GM23338 (cell line): ENCODE measurements around the gene RAB36. TPM values are rescaled to one million over a fixed set of nuclear protein-coding genes. Genes with fewer than 3 reads are reported as not detected.

ENCODE experiments used
- ATAC-seq: fragments of 200-7000 bp; cut with Tn5 transposase; 3 replicates; pipeline ENCODE4 v1.9.1; 2020
- DNase-seq: peaks from one replicate; pipeline ENCODE4 v3.0.0-alpha.2; 2015; ENCODE audit warnings: low spot score
- H2AFZ ChIP-seq: fragments of 200-600 bp; sonication (generic); 2 replicates; pipeline ENCODE4 v1.8.0; 2016; ENCODE audit warnings: antibody characterized with exemption, mild to moderate bottlenecking, moderate library complexity
- H3F3A ChIP-seq: fragments of 200-600 bp; sonication (generic); replicated peaks from 2 replicates; pipeline ENCODE4 v1.8.0; 2017; ENCODE audit warnings: antibody characterized with exemption, mixed run types, low read depth
- H3K27ac ChIP-seq: fragments of 200-600 bp; sonication (generic); 2 replicates; pipeline ENCODE4 v1.6.1; 2016; ENCODE audit warnings: low read depth
- H3K27me3 ChIP-seq: fragments of 200-600 bp; sonication (generic); 2 replicates; pipeline ENCODE4 v1.8.0; 2016; ENCODE audit warnings: mild to moderate bottlenecking, mixed run types, moderate library complexity; ENCODE audit not compliant: insufficient read depth
- H3K36me3 ChIP-seq: fragments of 200-600 bp; sonication (generic); 2 replicates; pipeline ENCODE4 v1.8.0; 2016; ENCODE audit warnings: mild to moderate bottlenecking; ENCODE audit not compliant: insufficient read depth
- H3K4me1 ChIP-seq: fragments of 200-600 bp; sonication (generic); 2 replicates; pipeline ENCODE4 v1.8.0; 2016; ENCODE audit warnings: mild to moderate bottlenecking, moderate library complexity; ENCODE audit not compliant: insufficient read depth
- H3K4me2 ChIP-seq: fragments of 200-600 bp; sonication (generic); 2 replicates; pipeline ENCODE4 v1.7.1; 2017; ENCODE audit warnings: mixed run types
- H3K4me3 ChIP-seq: fragments of 200-600 bp; sonication (generic); 2 replicates; pipeline ENCODE4 v1.6.1; 2016; ENCODE audit warnings: mixed run types
- H3K79me2 ChIP-seq: fragments of 200-600 bp; sonication (generic); replicated peaks from 2 replicates; pipeline ENCODE4 v1.8.0; 2017; ENCODE audit warnings: mild to moderate bottlenecking; ENCODE audit not compliant: insufficient read depth
- H3K9me2 ChIP-seq: fragments of 200-600 bp; sonication (generic); 2 replicates; pipeline ENCODE4 v1.8.0; 2017; ENCODE audit not compliant: insufficient read depth
- H4K20me1 ChIP-seq: fragments of 200-600 bp; sonication (generic); replicated peaks from 2 replicates; pipeline ENCODE4 v1.8.0; 2017; ENCODE audit warnings: mild to moderate bottlenecking; ENCODE audit not compliant: insufficient read depth
- H3K27ac Mint-ChIP-seq: 2 replicates; pipeline ENCODE4 v1.8.0; 2020; ENCODE audit warnings: inconsistent platforms, mild to moderate bottlenecking, moderate library complexity, mixed read lengths
- H3K27me3 Mint-ChIP-seq: 3 replicates; pipeline ENCODE4 v1.8.0; 2022; ENCODE audit warnings: low read depth, mild to moderate bottlenecking, moderate library complexity, mixed read lengths, inconsistent platforms; ENCODE audit not compliant: insufficient read depth, poor library complexity
- H3K36me3 Mint-ChIP-seq: 3 replicates; pipeline ENCODE4 v1.8.0; 2021; ENCODE audit warnings: low read depth, mild to moderate bottlenecking, inconsistent platforms, moderate library complexity, mixed read lengths
- H3K4me1 Mint-ChIP-seq: 3 replicates; pipeline ENCODE4 v1.8.0; 2020; ENCODE audit warnings: mild to moderate bottlenecking, inconsistent platforms, mixed read lengths
- H3K4me3 Mint-ChIP-seq: 3 replicates; pipeline ENCODE4 v1.8.0; 2021; ENCODE audit warnings: moderate library complexity, mild to moderate bottlenecking, inconsistent platforms, mixed read lengths
- H3K9me3 Mint-ChIP-seq: 3 replicates; pipeline ENCODE4 v1.8.0; 2020; ENCODE audit warnings: moderate library complexity, mild to moderate bottlenecking, inconsistent platforms, mixed read lengths
- ETS1 ChIP-seq: IDR thresholded peaks from 2 replicates; pipeline ENCODE4 v1.6.1; 2016; ENCODE audit warnings: antibody characterized with exemption
- EZH2 ChIP-seq: fragments of 200-600 bp; sonication (generic); IDR thresholded peaks from one replicate; pipeline ENCODE4 v1.8.0; 2017; ENCODE audit warnings: antibody characterized with exemption, mild to moderate bottlenecking, low read depth; ENCODE audit not compliant: unreplicated experiment
- EZH2phosphoT487 ChIP-seq: fragments of 200-600 bp; sonication (generic); IDR thresholded peaks from one replicate; pipeline ENCODE4 v1.8.1; 2018; ENCODE audit warnings: antibody characterized with exemption; ENCODE audit not compliant: unreplicated experiment
- NANOG ChIP-seq: IDR thresholded peaks from 2 replicates; pipeline ENCODE4 v1.6.1; 2016; ENCODE audit warnings: antibody characterized with exemption, borderline replicate concordance
- POLR2AphosphoS5 ChIP-seq: IDR thresholded peaks from 2 replicates; pipeline ENCODE4 v1.6.1; 2016; ENCODE audit warnings: antibody characterized with exemption, low read depth
- REST ChIP-seq: IDR thresholded peaks from one replicate; pipeline ENCODE4 v1.6.1; 2018; ENCODE audit warnings: antibody characterized with exemption; ENCODE audit not compliant: unreplicated experiment
- STAT1 ChIP-seq: IDR thresholded peaks from one replicate; pipeline ENCODE4 v1.6.1; 2016; ENCODE audit warnings: antibody characterized with exemption; ENCODE audit not compliant: unreplicated experiment
- ZNF114 ChIP-seq: fragments of 250-450 bp; sonication (Bioruptor Pico); IDR thresholded peaks from 2 replicates; pipeline ENCODE4 v1.5.0; 2020; ENCODE audit warnings: mild to moderate bottlenecking, moderate library complexity
- ZNF331 ChIP-seq: fragments of 250-450 bp; sonication (Bioruptor Pico); IDR thresholded peaks from 2 replicates; pipeline ENCODE4 v1.5.0; 2020; ENCODE audit warnings: low read depth, mild to moderate bottlenecking, moderate library complexity
- ZNF462 ChIP-seq: fragments of 250-450 bp; sonication (Bioruptor Pico); IDR thresholded peaks from 2 replicates; pipeline ENCODE4 v1.5.0; 2020; ENCODE audit warnings: mild to moderate bottlenecking, moderate library complexity
- polyA plus RNA-seq: library from polyadenylated mRNA; unstranded; fragments of >200 nt; fragmentation: Nextera tagmentation; extraction: Ambion mirVana; gene quantifications from 2 replicates; pipeline ENCODE4 v1.2.1, GENCODE V29; 2016
- total RNA-seq: library from RNA; depleted of rRNA; stranded (reverse); fragments of >200 nt; shearing (Covaris generic); gene quantifications from 2 replicates; pipeline ENCODE4 v1.2.3, GENCODE V29; 2014
- TF ChIP-seq, protein P1 (sequence below), 2 experiments: fragments of 200-600 bp in 1 of 2; sonication (generic) in 1 of 2; conservative IDR thresholded peaks; 2 replicates each; pipeline versions ENCODE4 v1.5.1 to v1.6.1; 2016 to 2017; ENCODE audit warnings: antibody characterized with exemption in 2 of 2, low read depth in 2 of 2, mild to moderate bottlenecking in 2 of 2, moderate library complexity in 1 of 2

The RAB36 gene
- total and polyA plus RNA-seq, 2 experiments from 2014 or later, result 0.58 to 1.2 TPM

- no peak overlapping the region for H2AFZ ChIP-seq
- H3K36me3 ChIP-seq, result no peaks in the 10 kb centered on the region
- no peaks in the 10 kb centered on the region for H3K79me2 ChIP-seq
- Mint-ChIP-seq H3K9me3 (no peaks in the 10 kb centered on the region), H3K36me3 (no peaks in the 10 kb centered on the region), H3K27me3 (peaks cover 5% of the 10 kb centered on the region), H3K4me1 (no peaks in the 10 kb centered on the region), H3K27ac (no peak overlapping the region), H3K4me3 (no peak overlapping the region)
- no peaks in the 10 kb centered on the region for H3K27me3 ChIP-seq
- H3K4me2 ChIP-seq, result no peak overlapping the region
- no peaks in the 10 kb centered on the region; the same call in 1 of the 2 replicates for H4K20me1 ChIP-seq
- DNase-seq, result no peak
- no peak overlapping the region for H3K27ac ChIP-seq
- H3K4me3 ChIP-seq, result no peak overlapping the region
- H3K9me2 ChIP-seq, result no peaks in the 10 kb centered on the region
- no peaks in the 10 kb centered on the region for H3K4me1 ChIP-seq
- ATAC-seq, result no peak
- H3F3A ChIP-seq, result no peaks in the 10 kb centered on the region
- TF ChIP-seq EZH2phosphoT487 (no peak), ZNF462 (no peak), EZH2 (no peak), ZNF114 (no peak), STAT1 (no peak), NANOG (no peak), ZNF331 (no peak), POLR2AphosphoS5 (no peak), REST (no peak), ETS1 (no peak)
- TF ChIP-seq, protein P1, sequence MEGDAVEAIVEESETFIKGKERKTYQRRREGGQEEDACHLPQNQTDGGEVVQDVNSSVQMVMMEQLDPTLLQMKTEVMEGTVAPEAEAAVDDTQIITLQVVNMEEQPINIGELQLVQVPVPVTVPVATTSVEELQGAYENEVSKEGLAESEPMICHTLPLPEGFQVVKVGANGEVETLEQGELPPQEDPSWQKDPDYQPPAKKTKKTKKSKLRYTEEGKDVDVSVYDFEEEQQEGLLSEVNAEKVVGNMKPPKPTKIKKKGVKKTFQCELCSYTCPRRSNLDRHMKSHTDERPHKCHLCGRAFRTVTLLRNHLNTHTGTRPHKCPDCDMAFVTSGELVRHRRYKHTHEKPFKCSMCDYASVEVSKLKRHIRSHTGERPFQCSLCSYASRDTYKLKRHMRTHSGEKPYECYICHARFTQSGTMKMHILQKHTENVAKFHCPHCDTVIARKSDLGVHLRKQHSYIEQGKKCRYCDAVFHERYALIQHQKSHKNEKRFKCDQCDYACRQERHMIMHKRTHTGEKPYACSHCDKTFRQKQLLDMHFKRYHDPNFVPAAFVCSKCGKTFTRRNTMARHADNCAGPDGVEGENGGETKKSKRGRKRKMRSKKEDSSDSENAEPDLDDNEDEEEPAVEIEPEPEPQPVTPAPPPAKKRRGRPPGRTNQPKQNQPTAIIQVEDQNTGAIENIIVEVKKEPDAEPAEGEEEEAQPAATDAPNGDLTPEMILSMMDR (conservative IDR thresholded peaks at IDR 0.05; ENCODE audit: low read depth in 2 of 2), result no peak
Measured at GRCh38 chr22:23102002-23102655, 43.1 kb upstream of the RAB36 start.
